Panc1 (cell line): Measurements from ENCODE around the gene MGAT5B. TPM values are rescaled to one million over a fixed set of nuclear protein-coding genes. Genes with fewer than 3 reads are reported as not detected.

Experiments used
- ATAC-seq: fragments of 200-7000 bp; cut with Tn5 transposase; 2 replicates; pipeline ENCODE4 v1.9.1; 2020; ENCODE audit warnings: mild to moderate bottlenecking, moderate library complexity
- BruUV-seq: library from RNA; stranded (reverse); fragments of 400-500 nt; replicated peaks from 2 replicates; lab custom pipeline; 2021; lab: Mats Ljungman, UMichigan
- CTCF ChIA-PET: fragments of 300-600 bp; sonication (Branson Sonifier 250); formaldehyde crosslinking; loops from one replicate; lab custom pipeline; 2022; ENCODE audit warnings: antibody characterized with exemption; lab: Charles Lee
- POLR2A ChIA-PET: fragments of 300-600 bp; sonication (Branson Sonifier 250); formaldehyde crosslinking; loops from one replicate; lab custom pipeline; 2022; ENCODE audit warnings: antibody characterized with exemption; lab: Charles Lee
- DNase-seq: peaks from one replicate; pipeline ENCODE4 v3.0.0-alpha.2; 2010; ENCODE audit warnings: low read depth, low spot score
- H3K27ac ChIP-seq: 2 replicates; pipeline ENCODE4 v1.5.1; 2011; ENCODE audit warnings: mild to moderate bottlenecking, low read length, inconsistent platforms
- H3K27me3 ChIP-seq: fragments of 200-500 bp; sonication (Bioruptor generic); 2 replicates; pipeline ENCODE4 v1.6.0; 2014; ENCODE audit warnings: low read length, inconsistent platforms; ENCODE audit not compliant: control insufficient read depth, insufficient read depth
- H3K36me3 ChIP-seq: fragments of 200-500 bp; sonication (Bioruptor generic); 2 replicates; pipeline ENCODE4 v1.5.1; 2014; ENCODE audit warnings: inconsistent platforms, mild to moderate bottlenecking, low read length, moderate library complexity; ENCODE audit not compliant: control insufficient read depth, insufficient read depth
- H3K4me1 ChIP-seq: 2 replicates; pipeline ENCODE4 v1.5.1; 2011; ENCODE audit warnings: inconsistent platforms, mild to moderate bottlenecking, low read length, moderate library complexity; ENCODE audit not compliant: control insufficient read depth, insufficient read depth
- H3K4me3 ChIP-seq, 2 experiments: 2 replicates each; pipeline ENCODE4 v1.5.1; 2011 to 2012; ENCODE audit warnings: low read depth in 2 of 2, low read length in 2 of 2, mild to moderate bottlenecking in 2 of 2, inconsistent platforms in 1 of 2, moderate library complexity in 1 of 2
- H3K9me3 ChIP-seq: fragments of 200-500 bp; sonication (Bioruptor generic); 2 replicates; pipeline ENCODE4 v1.5.1; 2014; ENCODE audit warnings: low read depth, mild to moderate bottlenecking, inconsistent platforms, low read length, moderate library complexity; ENCODE audit not compliant: control insufficient read depth, insufficient read depth
- POLR2AphosphoS5 ChIP-seq: IDR thresholded peaks from 2 replicates; pipeline ENCODE4 v1.6.1; 2012; ENCODE audit warnings: mild to moderate bottlenecking, low read depth, low read length, moderate library complexity
- SIN3A ChIP-seq: IDR thresholded peaks from 2 replicates; pipeline ENCODE4 v1.6.1; 2012; ENCODE audit warnings: low read depth, mild to moderate bottlenecking, low read length, moderate library complexity, borderline replicate concordance; ENCODE audit not compliant: insufficient read depth
- TCF7L2 ChIP-seq: IDR thresholded peaks from 2 replicates; pipeline ENCODE4 v1.6.1; 2011; ENCODE audit warnings: mild to moderate bottlenecking, low read depth, low read length, inconsistent platforms
- in situ Hi-C: cut with HindIII; loops from 2 replicates; pipeline ENCODE4 v1.10.0; 2016; ENCODE audit warnings: low sequenced_read_pairs, low pct_unique_long_range_greater_than_20kb
- intact Hi-C: fragments of 100-400 bp; cut with micrococcal nuclease; formaldehyde crosslinking; loops from one replicate; pipeline ENCODE4 v1.10.0; 2022; ENCODE audit not compliant: unreplicated experiment
- total RNA-seq: library from RNA; stranded (reverse); gene quantifications from one replicate; pipeline ENCODE4 v1.2.1, GENCODE V29; 2021; ENCODE audit not compliant: unreplicated experiment
- TF ChIP-seq, protein P1 (sequence below): fragments of 450-650 bp; IDR thresholded peaks from 2 replicates; pipeline ENCODE4 v1.5.1; 2017; ENCODE audit warnings: mild to moderate bottlenecking
- TF ChIP-seq, protein P2 (sequence below), 2 experiments: IDR thresholded peaks; 2 replicates each; pipeline ENCODE4 v1.6.1; 2011 to 2012; ENCODE audit warnings: low read depth in 2 of 2, control low read depth in 1 of 2, low read length in 1 of 2, mild to moderate bottlenecking in 1 of 2, moderate library complexity in 1 of 2; ENCODE audit not compliant: insufficient read depth in 1 of 2

Gene MGAT5B
- total RNA-seq, 1 experiment from 2014 or later = 34.9 TPM

- DNase-seq (no peak), ATAC-seq (no peak)
- H3K27me3 ChIP-seq = no peaks in the 10 kb centered on the region
- H3K36me3 ChIP-seq = no peaks in the 10 kb centered on the region; the same call in 1 of the 2 replicates
- H3K4me1 ChIP-seq = peaks cover 14% of the 10 kb centered on the region; the same call in 1 of the 2 replicates
- no peaks in the 10 kb centered on the region for H3K9me3 ChIP-seq
- TF ChIP-seq POLR2AphosphoS5 = no peak
- TF ChIP-seq, protein P1, sequence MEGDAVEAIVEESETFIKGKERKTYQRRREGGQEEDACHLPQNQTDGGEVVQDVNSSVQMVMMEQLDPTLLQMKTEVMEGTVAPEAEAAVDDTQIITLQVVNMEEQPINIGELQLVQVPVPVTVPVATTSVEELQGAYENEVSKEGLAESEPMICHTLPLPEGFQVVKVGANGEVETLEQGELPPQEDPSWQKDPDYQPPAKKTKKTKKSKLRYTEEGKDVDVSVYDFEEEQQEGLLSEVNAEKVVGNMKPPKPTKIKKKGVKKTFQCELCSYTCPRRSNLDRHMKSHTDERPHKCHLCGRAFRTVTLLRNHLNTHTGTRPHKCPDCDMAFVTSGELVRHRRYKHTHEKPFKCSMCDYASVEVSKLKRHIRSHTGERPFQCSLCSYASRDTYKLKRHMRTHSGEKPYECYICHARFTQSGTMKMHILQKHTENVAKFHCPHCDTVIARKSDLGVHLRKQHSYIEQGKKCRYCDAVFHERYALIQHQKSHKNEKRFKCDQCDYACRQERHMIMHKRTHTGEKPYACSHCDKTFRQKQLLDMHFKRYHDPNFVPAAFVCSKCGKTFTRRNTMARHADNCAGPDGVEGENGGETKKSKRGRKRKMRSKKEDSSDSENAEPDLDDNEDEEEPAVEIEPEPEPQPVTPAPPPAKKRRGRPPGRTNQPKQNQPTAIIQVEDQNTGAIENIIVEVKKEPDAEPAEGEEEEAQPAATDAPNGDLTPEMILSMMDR = no peak
- ChIA-PET POLR2A (interaction anchor here (0.6 kb wide), 1 partner anchor 10 kb away, joined by 3 read pairs; no protein-coding TSS in a partner anchor), CTCF (no interaction called here)
- in situ Hi-C loops (no loop called here), intact Hi-C loops (no loop called here)
- BruUV-seq = no TSS peak
- no peak overlapping the region for H3K4me3 ChIP-seq
- no peak overlapping the region for H3K27ac ChIP-seq
Observed at GRCh38 chr17:76927577-76927976, 59.4 kb downstream of the MGAT5B start.

- DNase-seq = no peak
- intact Hi-C loops = no loop called here
- CTCF ChIA-PET = no interaction called here
Observed at GRCh38 chr17:76927982-76928381, 59.8 kb downstream of the MGAT5B start.

GRCh38 chr17:76929148-76929547 lies 60.9 kb downstream of the MGAT5B start:
- ChIA-PET POLR2A (interaction anchor here (0.7 kb wide), 2 partner anchors 117 to 452 kb away, joined by 5 to 7 read pairs; no protein-coding TSS in a partner anchor), CTCF (no interaction called here)
- Histone ChIP-seq H3K4me3 (no peak overlapping the region), H3K27ac (no peak overlapping the region), H3K9me3 (no peaks in the 10 kb centered on the region), H3K36me3 (no peaks in the 10 kb centered on the region; the same call in 1 of the 2 replicates), H3K27me3 (no peaks in the 10 kb centered on the region), H3K4me1 (peaks cover 13% of the 10 kb centered on the region; the same call in 1 of the 2 replicates)
- in situ Hi-C loops = no loop called here
- intact Hi-C loops = no loop called here
- TF ChIP-seq POLR2AphosphoS5 (no peak), TCF7L2 (no peak), SIN3A (no peak)
- TF ChIP-seq, protein P2, sequence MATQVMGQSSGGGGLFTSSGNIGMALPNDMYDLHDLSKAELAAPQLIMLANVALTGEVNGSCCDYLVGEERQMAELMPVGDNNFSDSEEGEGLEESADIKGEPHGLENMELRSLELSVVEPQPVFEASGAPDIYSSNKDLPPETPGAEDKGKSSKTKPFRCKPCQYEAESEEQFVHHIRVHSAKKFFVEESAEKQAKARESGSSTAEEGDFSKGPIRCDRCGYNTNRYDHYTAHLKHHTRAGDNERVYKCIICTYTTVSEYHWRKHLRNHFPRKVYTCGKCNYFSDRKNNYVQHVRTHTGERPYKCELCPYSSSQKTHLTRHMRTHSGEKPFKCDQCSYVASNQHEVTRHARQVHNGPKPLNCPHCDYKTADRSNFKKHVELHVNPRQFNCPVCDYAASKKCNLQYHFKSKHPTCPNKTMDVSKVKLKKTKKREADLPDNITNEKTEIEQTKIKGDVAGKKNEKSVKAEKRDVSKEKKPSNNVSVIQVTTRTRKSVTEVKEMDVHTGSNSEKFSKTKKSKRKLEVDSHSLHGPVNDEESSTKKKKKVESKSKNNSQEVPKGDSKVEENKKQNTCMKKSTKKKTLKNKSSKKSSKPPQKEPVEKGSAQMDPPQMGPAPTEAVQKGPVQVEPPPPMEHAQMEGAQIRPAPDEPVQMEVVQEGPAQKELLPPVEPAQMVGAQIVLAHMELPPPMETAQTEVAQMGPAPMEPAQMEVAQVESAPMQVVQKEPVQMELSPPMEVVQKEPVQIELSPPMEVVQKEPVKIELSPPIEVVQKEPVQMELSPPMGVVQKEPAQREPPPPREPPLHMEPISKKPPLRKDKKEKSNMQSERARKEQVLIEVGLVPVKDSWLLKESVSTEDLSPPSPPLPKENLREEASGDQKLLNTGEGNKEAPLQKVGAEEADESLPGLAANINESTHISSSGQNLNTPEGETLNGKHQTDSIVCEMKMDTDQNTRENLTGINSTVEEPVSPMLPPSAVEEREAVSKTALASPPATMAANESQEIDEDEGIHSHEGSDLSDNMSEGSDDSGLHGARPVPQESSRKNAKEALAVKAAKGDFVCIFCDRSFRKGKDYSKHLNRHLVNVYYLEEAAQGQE (IDR thresholded peaks at IDR 0.05; ENCODE audit: insufficient read depth in 1 of 2, low read depth in 2 of 2, low read length in 1 of 2) = no peak
- TF ChIP-seq, protein P1 = no peak
- ATAC-seq = no peak
- no peak for DNase-seq
- BruUV-seq = no TSS peak

More at GRCh38 chr17:76927982-76928381, 59.8 kb downstream of the MGAT5B start:
- TF ChIP-seq, protein P1 = no peak
- TF ChIP-seq POLR2AphosphoS5 = no peak
- Histone ChIP-seq H3K4me1 (peaks cover 14% of the 10 kb centered on the region; the same call in 1 of the 2 replicates), H3K27me3 (no peaks in the 10 kb centered on the region), H3K27ac (no peak overlapping the region), H3K36me3 (no peaks in the 10 kb centered on the region; the same call in 1 of the 2 replicates), H3K9me3 (no peaks in the 10 kb centered on the region), H3K4me3 (no peak overlapping the region)
- POLR2A ChIA-PET = interaction anchor here (0.6 kb wide), 1 partner anchor 11 kb away, joined by 3 read pairs; no protein-coding TSS in a partner anchor
- ATAC-seq = no peak
- BruUV-seq = no TSS peak
- in situ Hi-C loops = no loop called here
